Naive thymus-derived CD4-positive, alpha-beta T cell (primary cell): ENCODE measurements around the gene NOSTRIN. TPM values are rescaled to one million over a fixed set of nuclear protein-coding genes. Genes with fewer than 3 reads are reported as not detected.

Experiments used
- ATAC-seq: fragments of 150-1000 bp; cut with Tn5 transposase; 2 replicates; pipeline ENCODE4 v1.10.0; 2021; ENCODE audit warnings: mild to moderate bottlenecking, moderate library complexity
- CTCF ChIA-PET: fragments of 350-600 bp; sonication (Branson Sonifier 250); formaldehyde crosslinking; loops from one replicate; lab custom pipeline; 2021; ENCODE audit warnings: antibody characterized with exemption; lab: Charles Lee
- POLR2A ChIA-PET: fragments of 350-600 bp; sonication (Branson Sonifier 250); formaldehyde crosslinking; loops from one replicate; lab custom pipeline; 2021; ENCODE audit warnings: antibody characterized with exemption, inconsistent platforms; lab: Charles Lee
- DNase-seq, 9 donors: peaks; one replicate each; pipeline versions ENCODE4 v3.0.0 to v3.0.0-alpha.2; 2020 to 2022; ENCODE audit warnings: mixed read lengths in 1 of 9
- H3K27ac ChIP-seq: one replicate; pipeline ENCODE4 v1.7.0; 2013; ENCODE audit warnings: mild to moderate bottlenecking, low read depth, low read length, moderate library complexity
- H3K27me3 ChIP-seq, 2 donors: one replicate each; pipeline ENCODE4 v1.7.0; 2013; ENCODE audit warnings: low read length in 2 of 2, mild to moderate bottlenecking in 2 of 2, moderate library complexity in 2 of 2; ENCODE audit not compliant: control insufficient read depth in 2 of 2, insufficient read depth in 2 of 2
- H3K36me3 ChIP-seq, 3 experiments: 1 replicate in 2 of 3; 2 replicates in 1 of 3; pipeline ENCODE4 v1.7.0; 2013; ENCODE audit warnings: low read length in 3 of 3, mild to moderate bottlenecking in 3 of 3, moderate library complexity in 1 of 3; ENCODE audit not compliant: insufficient read depth in 3 of 3, control insufficient read depth in 2 of 3
- H3K4me1 ChIP-seq, 2 donors: one replicate each; pipeline ENCODE4 v1.7.0; 2013; ENCODE audit warnings: low read length in 2 of 2, mild to moderate bottlenecking in 2 of 2, moderate library complexity in 1 of 2; ENCODE audit not compliant: control insufficient read depth in 2 of 2, insufficient read depth in 2 of 2
- H3K4me3 ChIP-seq: 2 replicates; pipeline ENCODE4 v1.7.0; 2013; ENCODE audit warnings: mild to moderate bottlenecking, low read length
- H3K9me3 ChIP-seq, 3 experiments: 1 replicate in 2 of 3; 2 replicates in 1 of 3; pipeline ENCODE4 v1.7.0; 2013; ENCODE audit warnings: low read length in 3 of 3; ENCODE audit not compliant: control insufficient read depth in 2 of 3
- H3K27ac Mint-ChIP-seq, 9 donors: one replicate each; pipeline ENCODE4 v1.8.0; 2020 to 2022; ENCODE audit warnings: mixed read lengths in 9 of 9, mild to moderate bottlenecking in 8 of 9, moderate library complexity in 5 of 9, inconsistent platforms in 2 of 9
- H3K27me3 Mint-ChIP-seq, 5 donors: one replicate each; pipeline ENCODE4 v1.8.0; 2021 to 2022; ENCODE audit warnings: mixed read lengths in 5 of 5, mild to moderate bottlenecking in 1 of 5
- H3K36me3 Mint-ChIP-seq, 5 donors: one replicate each; pipeline ENCODE4 v1.8.0; 2020 to 2022; ENCODE audit warnings: mixed read lengths in 5 of 5, mild to moderate bottlenecking in 3 of 5, inconsistent platforms in 1 of 5
- H3K4me1 Mint-ChIP-seq, 7 donors: one replicate each; pipeline ENCODE4 v1.8.0; 2020 to 2022; ENCODE audit warnings: mixed read lengths in 7 of 7, mild to moderate bottlenecking in 3 of 7, inconsistent platforms in 1 of 7
- H3K4me3 Mint-ChIP-seq, 10 donors: one replicate each; pipeline ENCODE4 v1.8.0; 2020 to 2022; ENCODE audit warnings: mild to moderate bottlenecking in 10 of 10, mixed read lengths in 10 of 10, moderate library complexity in 6 of 10, inconsistent platforms in 2 of 10
- H3K9me3 Mint-ChIP-seq, 11 donors: one replicate each; pipeline ENCODE4 v1.8.0; 2020 to 2022; ENCODE audit warnings: mixed read lengths in 11 of 11, mild to moderate bottlenecking in 4 of 11, inconsistent platforms in 1 of 11, moderate library complexity in 1 of 11
- intact Hi-C, 2 donors: fragments of 100-400 bp; cut with micrococcal nuclease; formaldehyde crosslinking; loops; one replicate each; pipeline ENCODE4 v1.15.1; 2023
- polyA plus RNA-seq, 2 donors: library from polyadenylated mRNA; unstranded; fragments of 300-500 nt; fragmentation: Illumina TruSeq; gene quantifications; one replicate each; pipeline ENCODE4 v1.2.3, GENCODE V29; 2021
- total RNA-seq, 6 experiments: library from RNA in 5 of 6; stranded (reverse) in 5 of 6; gene quantifications; 1 replicate in 5 of 6; 2 replicates in 1 of 6; pipeline ENCODE4 v1.2.3 and lab custom pipeline; 2021 to 2026

Gene NOSTRIN
- total and polyA plus RNA-seq, 7 experiments from 2014 or later = 0.32 to 0.73 TPM; not detected in 5

GRCh38 chr2:168843253-168843652, 40.8 kb downstream of the NOSTRIN start:
- no peak overlapping the region for H3K4me3 ChIP-seq
- H3K36me3 ChIP-seq = no peaks in the 10 kb centered on the region
- no peaks in the 10 kb centered on the region for H3K9me3 ChIP-seq
- H3K4me1 ChIP-seq = no peaks in the 10 kb centered on the region
- peaks cover 0 to 4% (median 0%) of the 10 kb centered on the region in 5 donors for H3K36me3 Mint-ChIP-seq
- H3K4me1 Mint-ChIP-seq = peaks cover 0 to 7% (median 0%) of the 10 kb centered on the region in 7 donors
- H3K27me3 ChIP-seq = no peaks in the 10 kb centered on the region
- intact Hi-C loops = no loop called here
- no peaks in the 10 kb centered on the region for H3K27me3 Mint-ChIP-seq
- H3K27ac Mint-ChIP-seq = no peak overlapping the region
- H3K9me3 Mint-ChIP-seq = peaks cover 0 to 1% (median 0%) of the 10 kb centered on the region in 11 donors
- no peak overlapping the region for H3K27ac ChIP-seq
- POLR2A ChIA-PET = no interaction called here
- H3K4me3 Mint-ChIP-seq = no peak overlapping the region
- ATAC-seq (no peak), DNase-seq (no peak)
- CTCF ChIA-PET = no interaction called here

DNA sequence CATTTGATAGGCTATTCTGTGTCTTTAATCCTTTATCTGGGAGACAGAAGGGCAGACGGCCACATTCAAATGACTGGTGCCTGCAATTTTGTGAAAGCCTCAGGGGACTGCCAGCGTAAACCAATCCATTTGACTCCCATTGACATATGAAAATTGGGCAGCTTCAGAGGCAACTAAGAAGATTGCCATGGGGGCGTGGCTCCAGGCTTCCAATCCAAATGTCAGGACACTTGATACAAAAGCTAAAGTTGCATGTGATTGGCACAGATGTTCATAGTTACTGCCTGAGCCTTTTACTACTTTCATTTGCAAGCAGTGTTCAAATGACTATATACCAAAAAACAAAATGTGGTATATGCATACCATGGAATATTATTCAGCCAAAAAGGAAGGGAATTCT, 45.8 kb downstream of the NOSTRIN start:
- peaks cover 0 to 10% (median 0%) of the 10 kb centered on the region in 5 donors for H3K36me3 Mint-ChIP-seq
- H3K4me1 ChIP-seq = no peaks in the 10 kb centered on the region
- DNase-seq (no peak), ATAC-seq (no peak)
- no peaks in the 10 kb centered on the region for H3K27me3 ChIP-seq
- no peaks in the 10 kb centered on the region for H3K9me3 ChIP-seq
- no peak overlapping the region for H3K27ac ChIP-seq
- H3K9me3 Mint-ChIP-seq = peaks cover 0 to 1% (median 0%) of the 10 kb centered on the region in 11 donors
- H3K36me3 ChIP-seq = no peaks in the 10 kb centered on the region
- no peak overlapping the region for H3K4me3 Mint-ChIP-seq
- intact Hi-C loops = loop anchor here in 1 of 2 donors (2.0 kb wide), 1 partner anchor 501 kb away; no protein-coding TSS in a partner anchor
- ChIA-PET CTCF (no interaction called here), POLR2A (no interaction called here)
- H3K4me3 ChIP-seq = no peak overlapping the region
- no peaks in the 10 kb centered on the region for H3K27me3 Mint-ChIP-seq
- peaks cover 0 to 5% (median 0%) of the 10 kb centered on the region in 7 donors for H3K4me1 Mint-ChIP-seq
- H3K27ac Mint-ChIP-seq = no peak overlapping the region

DNA sequence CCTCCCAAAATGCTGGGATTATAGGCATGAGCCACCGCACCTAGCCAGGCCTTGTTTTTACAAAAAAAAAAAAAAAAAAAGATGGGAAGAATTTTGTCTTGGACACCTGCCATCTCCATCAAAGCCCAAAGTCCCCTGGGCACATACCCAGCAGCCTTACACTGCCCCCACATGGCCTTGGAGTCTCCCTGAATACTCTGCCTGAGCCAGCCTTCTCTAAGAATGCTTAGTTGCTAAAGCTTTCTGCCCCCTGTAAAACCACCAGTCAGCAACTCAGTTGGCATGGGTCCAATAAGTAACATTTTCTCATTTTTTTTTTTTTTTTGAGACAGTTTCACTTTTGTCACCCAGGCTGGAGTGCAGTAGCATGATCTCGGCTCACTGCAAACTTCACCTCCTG, 47.2 kb downstream of the NOSTRIN start:
- Histone ChIP-seq H3K4me3 (no peak overlapping the region), H3K27ac (no peak overlapping the region), H3K4me1 (no peaks in the 10 kb centered on the region), H3K9me3 (no peaks in the 10 kb centered on the region), H3K27me3 (no peaks in the 10 kb centered on the region), H3K36me3 (no peaks in the 10 kb centered on the region)
- H3K36me3 Mint-ChIP-seq = peaks cover 0 to 19% (median 0%) of the 10 kb centered on the region in 5 donors
- H3K4me3 Mint-ChIP-seq = no peak overlapping the region
- H3K4me1 Mint-ChIP-seq = peaks cover 0 to 3% (median 0%) of the 10 kb centered on the region in 7 donors
- DNase-seq (no peak), ATAC-seq (no peak)
- CTCF ChIA-PET = no interaction called here
- POLR2A ChIA-PET = interaction anchor here (0.6 kb wide), 1 partner anchor 739 kb away, joined by 3 read pairs; no protein-coding TSS in a partner anchor
- no peaks in the 10 kb centered on the region for H3K27me3 Mint-ChIP-seq
- H3K9me3 Mint-ChIP-seq = peaks cover 0 to 4% (median 0%) of the 10 kb centered on the region in 11 donors
- no peak overlapping the region for H3K27ac Mint-ChIP-seq
- intact Hi-C loops = loop anchor here in 1 of 2 donors (2.0 kb wide), 1 partner anchor 503 kb away; no protein-coding TSS in a partner anchor

DNA sequence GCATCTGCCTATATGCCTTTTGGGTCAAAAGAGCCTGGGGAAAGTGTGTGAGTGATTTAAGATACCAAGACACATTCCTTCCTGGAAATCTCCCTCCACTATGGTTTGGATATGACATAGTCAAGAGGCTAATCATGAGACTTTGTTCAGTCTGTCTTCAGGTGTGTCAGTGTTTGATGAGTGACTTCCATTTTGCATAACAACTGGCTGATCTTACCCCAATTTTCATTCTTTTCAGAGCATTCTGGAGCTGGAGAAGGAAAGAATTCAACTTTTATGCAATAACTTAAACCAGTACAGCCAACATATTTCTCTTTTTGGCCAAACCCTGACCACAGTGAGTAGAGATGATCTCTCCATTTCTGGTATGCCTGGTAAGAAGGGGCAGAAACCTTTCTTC, 48.4 kb downstream of the NOSTRIN start:
- Histone ChIP-seq H3K27ac (no peak overlapping the region), H3K4me3 (no peak overlapping the region), H3K27me3 (no peaks in the 10 kb centered on the region), H3K4me1 (no peaks in the 10 kb centered on the region), H3K36me3 (no peaks in the 10 kb centered on the region), H3K9me3 (no peaks in the 10 kb centered on the region)
- ATAC-seq (no peak), DNase-seq (no peak)
- Mint-ChIP-seq H3K9me3 (peaks cover 0 to 6% (median 0%) of the 10 kb centered on the region in 11 donors), H3K27ac (no peak overlapping the region), H3K36me3 (peaks cover 0 to 24% (median 0%) of the 10 kb centered on the region in 5 donors), H3K4me3 (no peak overlapping the region), H3K4me1 (peaks cover 0 to 3% (median 0%) of the 10 kb centered on the region in 7 donors), H3K27me3 (no peaks in the 10 kb centered on the region)
- CTCF ChIA-PET = no interaction called here
- POLR2A ChIA-PET = no interaction called here
- intact Hi-C loops = no loop called here

DNA sequence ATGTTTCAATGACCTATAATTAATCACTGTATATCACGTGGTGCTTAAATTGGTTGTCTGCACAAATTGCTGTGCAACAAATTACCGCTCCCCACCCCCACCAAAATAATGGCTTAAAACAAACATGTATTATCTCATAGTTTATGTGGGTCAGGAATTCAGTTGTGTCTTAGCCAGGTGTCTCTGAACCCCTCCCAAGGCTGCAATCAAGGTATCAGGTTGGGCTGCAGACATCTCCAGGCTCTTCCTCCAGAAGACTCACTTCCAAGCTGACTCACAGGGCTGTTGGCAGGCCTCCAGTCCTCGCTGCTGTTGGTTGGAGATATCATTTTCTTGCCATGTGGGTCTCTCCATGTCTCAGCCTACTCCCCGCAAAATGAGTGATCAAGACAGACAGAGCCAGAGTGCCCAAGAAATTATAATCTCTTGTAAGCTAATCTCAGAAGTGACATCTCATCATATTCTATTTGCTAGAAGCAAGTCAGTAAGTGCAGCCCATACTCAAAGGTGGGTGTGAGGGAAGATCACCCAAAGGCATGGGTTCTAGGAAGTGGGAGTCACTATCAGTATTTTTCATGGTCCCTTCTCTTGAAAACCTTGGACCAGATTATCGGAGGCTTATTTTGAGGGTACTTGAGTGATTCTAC, 49.4 kb downstream of the NOSTRIN start:
- Histone ChIP-seq H3K36me3 (no peaks in the 10 kb centered on the region), H3K27ac (no peak overlapping the region), H3K4me3 (no peak overlapping the region), H3K9me3 (no peaks in the 10 kb centered on the region), H3K4me1 (no peaks in the 10 kb centered on the region), H3K27me3 (no peaks in the 10 kb centered on the region)
- intact Hi-C loops = no loop called here
- Mint-ChIP-seq H3K9me3 (peaks cover 0 to 6% (median 0%) of the 10 kb centered on the region in 11 donors), H3K4me1 (peaks cover 0 to 3% (median 0%) of the 10 kb centered on the region in 7 donors), H3K4me3 (no peak overlapping the region), H3K36me3 (peaks cover 0 to 32% (median 0%) of the 10 kb centered on the region in 5 donors), H3K27me3 (no peaks in the 10 kb centered on the region), H3K27ac (no peak overlapping the region)
- ATAC-seq (no peak), DNase-seq (no peak)
- ChIA-PET POLR2A (no interaction called here), CTCF (no interaction called here)

GRCh38 chr2:168852481-168852880, 50.0 kb downstream of the NOSTRIN start:
- Mint-ChIP-seq H3K36me3 (peaks cover 0 to 36% (median 0%) of the 10 kb centered on the region in 5 donors), H3K4me3 (no peak overlapping the region), H3K4me1 (peaks cover 0 to 3% (median 0%) of the 10 kb centered on the region in 7 donors), H3K27ac (no peak overlapping the region), H3K9me3 (peaks cover 0 to 6% (median 0%) of the 10 kb centered on the region in 11 donors), H3K27me3 (no peaks in the 10 kb centered on the region)
- Histone ChIP-seq H3K4me3 (no peak overlapping the region), H3K9me3 (no peaks in the 10 kb centered on the region), H3K27me3 (no peaks in the 10 kb centered on the region), H3K36me3 (no peaks in the 10 kb centered on the region), H3K4me1 (no peaks in the 10 kb centered on the region), H3K27ac (no peak overlapping the region)
- intact Hi-C loops = no loop called here
- POLR2A ChIA-PET = no interaction called here
- ATAC-seq (no peak), DNase-seq (no peak)
- CTCF ChIA-PET = no interaction called here

- Histone ChIP-seq H3K4me3 (no peak overlapping the region), H3K9me3 (no peaks in the 10 kb centered on the region), H3K27ac (no peak overlapping the region), H3K4me1 (no peaks in the 10 kb centered on the region), H3K27me3 (no peaks in the 10 kb centered on the region), H3K36me3 (no peaks in the 10 kb centered on the region)
- Mint-ChIP-seq H3K4me3 (no peak overlapping the region), H3K36me3 (peaks cover 0 to 42% (median 0%) of the 10 kb centered on the region in 5 donors), H3K27ac (no peak overlapping the region), H3K4me1 (peaks cover 0 to 3% (median 0%) of the 10 kb centered on the region in 7 donors), H3K27me3 (no peaks in the 10 kb centered on the region), H3K9me3 (peaks cover 0 to 6% (median 0%) of the 10 kb centered on the region in 11 donors)
- CTCF ChIA-PET = no interaction called here
- intact Hi-C loops = no loop called here
- POLR2A ChIA-PET = no interaction called here
- DNase-seq (no peak), ATAC-seq (no peak)
These were observed 51.0 kb downstream of the NOSTRIN start for GRCh38 chr2:168853471-168853870.
